Measurements from ENCODE around the gene MTMR11. TPM values are rescaled to one million over a fixed set of nuclear protein-coding genes. Genes with fewer than 3 reads are reported as not detected.

Gene MTMR11
- total and polyA plus RNA-seq, 2 of the 8 experiments (the other 6 are each of a cell fraction or from before 2014, with no cell fraction given), result 3.7 to 4.8 TPM

GRCh38 chr1:149963358-149963757 lies 26.7 kb upstream of the MTMR11 start (continued):
- no peak for TF ChIP-seq TAF1 (IDR thresholded peaks at IDR 0.05; ENCODE audit: low read depth, low read length)

Measured in H1 (cell line).